ENCODE results near the gene WDR37. TPM values are rescaled to one million over a fixed set of nuclear protein-coding genes. Genes with fewer than 3 reads are reported as not detected.

Gene WDR37
- total and polyA plus RNA-seq, 9 of the 15 experiments (the other 6 are each of a cell fraction or from before 2014, with no cell fraction given), result 2.3 to 11.6 (median 6.7) TPM

DNA sequence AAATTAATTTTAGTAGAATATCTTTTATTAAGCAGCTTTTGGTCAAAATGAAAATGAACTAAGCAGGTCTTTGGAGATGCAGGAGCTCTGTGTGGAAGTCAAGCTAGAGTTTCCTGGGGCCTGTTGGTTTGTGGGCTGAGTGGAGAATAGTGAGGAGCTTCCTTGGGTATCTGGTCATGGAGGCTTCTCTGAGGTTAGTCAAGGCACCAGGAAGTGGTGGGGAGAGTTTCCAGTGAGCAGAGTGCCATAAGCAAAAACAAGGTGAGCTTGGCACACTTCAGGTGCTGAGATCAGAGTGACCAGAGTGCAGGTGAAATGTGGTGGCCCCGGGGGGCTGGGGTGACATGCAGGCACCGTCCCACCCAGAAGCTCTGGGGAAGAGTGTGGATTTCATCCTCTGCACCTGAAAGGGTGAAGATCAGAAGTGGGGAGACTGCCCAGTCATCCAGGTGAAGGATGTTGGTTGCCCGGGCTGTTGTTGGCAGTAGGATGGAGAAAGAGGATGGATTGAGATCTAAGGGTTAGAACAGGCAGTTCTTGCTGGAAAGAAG is 77.4 kb downstream of the WDR37 start (continued):
- TF ChIP-seq, protein P1, sequence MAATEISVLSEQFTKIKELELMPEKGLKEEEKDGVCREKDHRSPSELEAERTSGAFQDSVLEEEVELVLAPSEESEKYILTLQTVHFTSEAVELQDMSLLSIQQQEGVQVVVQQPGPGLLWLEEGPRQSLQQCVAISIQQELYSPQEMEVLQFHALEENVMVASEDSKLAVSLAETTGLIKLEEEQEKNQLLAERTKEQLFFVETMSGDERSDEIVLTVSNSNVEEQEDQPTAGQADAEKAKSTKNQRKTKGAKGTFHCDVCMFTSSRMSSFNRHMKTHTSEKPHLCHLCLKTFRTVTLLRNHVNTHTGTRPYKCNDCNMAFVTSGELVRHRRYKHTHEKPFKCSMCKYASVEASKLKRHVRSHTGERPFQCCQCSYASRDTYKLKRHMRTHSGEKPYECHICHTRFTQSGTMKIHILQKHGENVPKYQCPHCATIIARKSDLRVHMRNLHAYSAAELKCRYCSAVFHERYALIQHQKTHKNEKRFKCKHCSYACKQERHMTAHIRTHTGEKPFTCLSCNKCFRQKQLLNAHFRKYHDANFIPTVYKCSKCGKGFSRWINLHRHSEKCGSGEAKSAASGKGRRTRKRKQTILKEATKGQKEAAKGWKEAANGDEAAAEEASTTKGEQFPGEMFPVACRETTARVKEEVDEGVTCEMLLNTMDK (IDR thresholded peaks at IDR 0.05; ENCODE audit: borderline replicate concordance, insufficient read depth, low read depth, low read length, poor library complexity, severe bottlenecking), result no peak
- TF ChIP-seq, protein P2, sequence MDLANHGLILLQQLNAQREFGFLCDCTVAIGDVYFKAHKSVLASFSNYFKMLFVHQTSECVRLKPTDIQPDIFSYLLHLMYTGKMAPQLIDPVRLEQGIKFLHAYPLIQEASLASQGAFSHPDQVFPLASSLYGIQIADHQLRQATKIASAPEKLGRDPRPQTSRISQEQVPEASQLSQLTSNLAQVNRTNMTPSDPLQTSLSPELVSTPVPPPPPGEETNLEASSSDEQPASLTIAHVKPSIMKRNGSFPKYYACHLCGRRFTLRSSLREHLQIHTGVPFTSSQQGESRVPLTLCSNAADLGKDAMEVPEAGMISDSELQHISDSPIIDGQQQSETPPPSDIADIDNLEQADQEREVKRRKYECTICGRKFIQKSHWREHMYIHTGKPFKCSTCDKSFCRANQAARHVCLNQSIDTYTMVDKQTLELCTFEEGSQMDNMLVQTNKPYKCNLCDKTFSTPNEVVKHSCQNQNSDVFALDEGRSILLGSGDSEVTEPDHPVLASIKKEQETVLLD (IDR thresholded peaks at IDR 0.05), result no peak
- TF ChIP-seq BMI1 (IDR thresholded peaks at IDR 0.05; ENCODE audit: low read length) (no peak), ZC3H11A (IDR thresholded peaks at IDR 0.05; ENCODE audit: low read depth, low read length) (no peak), GTF2E2 (tag; IDR thresholded peaks at IDR 0.05) (no peak), PRPF4 (IDR thresholded peaks at IDR 0.05; ENCODE audit: insufficient read depth, low read depth, low read length, poor library complexity, severe bottlenecking) (no peak), FOXK1 (CRISPR knock-in tag; IDR thresholded peaks at IDR 0.05; ENCODE audit: borderline replicate concordance) (no peak), ZKSCAN1 (IDR thresholded peaks at IDR 0.05; ENCODE audit: low read depth, low read length) (no peak), NCOR1 (IDR thresholded peaks at IDR 0.05) (no peak)
- TF ChIP-seq, protein P3, sequence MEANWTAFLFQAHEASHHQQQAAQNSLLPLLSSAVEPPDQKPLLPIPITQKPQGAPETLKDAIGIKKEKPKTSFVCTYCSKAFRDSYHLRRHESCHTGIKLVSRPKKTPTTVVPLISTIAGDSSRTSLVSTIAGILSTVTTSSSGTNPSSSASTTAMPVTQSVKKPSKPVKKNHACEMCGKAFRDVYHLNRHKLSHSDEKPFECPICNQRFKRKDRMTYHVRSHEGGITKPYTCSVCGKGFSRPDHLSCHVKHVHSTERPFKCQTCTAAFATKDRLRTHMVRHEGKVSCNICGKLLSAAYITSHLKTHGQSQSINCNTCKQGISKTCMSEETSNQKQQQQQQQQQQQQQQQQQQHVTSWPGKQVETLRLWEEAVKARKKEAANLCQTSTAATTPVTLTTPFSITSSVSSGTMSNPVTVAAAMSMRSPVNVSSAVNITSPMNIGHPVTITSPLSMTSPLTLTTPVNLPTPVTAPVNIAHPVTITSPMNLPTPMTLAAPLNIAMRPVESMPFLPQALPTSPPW (CRISPR knock-in tag; IDR thresholded peaks at IDR 0.05), result no peak

All from K562 (cell line).